BJ (cell line): ENCODE results near the gene MARCHF6. TPM values are rescaled to one million over a fixed set of nuclear protein-coding genes. Genes with fewer than 3 reads are reported as not detected.
"Not testable (repeated sequence)": the region's sequence is repeated elsewhere in the genome, so short reads cannot be mapped to it uniquely, and the experiment has no call there.

Experiments used
- CTCF ChIA-PET: fragments of 350-600 bp; formaldehyde crosslinking; extraction: SDS; loops from one replicate; lab custom pipeline; 2021; ENCODE audit warnings: antibody characterized with exemption, inconsistent platforms; lab: Yijun Ruan, JAX
- POLR2A ChIA-PET: fragments of 300-600 bp; sonication (Branson Sonifier 250); formaldehyde crosslinking; extraction: SDS; loops from one replicate; lab custom pipeline; 2021; ENCODE audit warnings: antibody characterized with exemption; lab: Charles Lee
- DNase-seq: peaks from one replicate; pipeline ENCODE4 v3.0.0-alpha.2; 2011; ENCODE audit warnings: low read depth
- H3K27me3 ChIP-seq: 2 replicates; pipeline ENCODE4 v1.6.0; 2011; ENCODE audit warnings: low read length; ENCODE audit not compliant: control insufficient read depth, insufficient read depth
- H3K36me3 ChIP-seq: 2 replicates; pipeline ENCODE4 v1.5.1; 2011; ENCODE audit warnings: low read length; ENCODE audit not compliant: control insufficient read depth, insufficient read depth
- H3K4me3 ChIP-seq: 2 replicates; pipeline ENCODE4 v1.5.1; 2011; ENCODE audit warnings: low read depth, mild to moderate bottlenecking, control low read depth, low read length
- polyA plus RNA-seq: library from polyadenylated mRNA; depleted of rRNA; stranded (reverse); fragments of >200 nt; gene quantifications from 2 replicates; pipeline ENCODE4 v1.2.3, GENCODE V29; 2011
- TF ChIP-seq, protein P1 (sequence below): IDR thresholded peaks from 2 replicates; pipeline ENCODE4 v1.5.1; 2011; ENCODE audit warnings: low read depth, mild to moderate bottlenecking, control low read depth, inconsistent platforms, low read length, moderate library complexity; ENCODE audit not compliant: insufficient read depth

MARCHF6 gene
- polyA plus RNA-seq, 1 experiment: 110 TPM

DNA sequence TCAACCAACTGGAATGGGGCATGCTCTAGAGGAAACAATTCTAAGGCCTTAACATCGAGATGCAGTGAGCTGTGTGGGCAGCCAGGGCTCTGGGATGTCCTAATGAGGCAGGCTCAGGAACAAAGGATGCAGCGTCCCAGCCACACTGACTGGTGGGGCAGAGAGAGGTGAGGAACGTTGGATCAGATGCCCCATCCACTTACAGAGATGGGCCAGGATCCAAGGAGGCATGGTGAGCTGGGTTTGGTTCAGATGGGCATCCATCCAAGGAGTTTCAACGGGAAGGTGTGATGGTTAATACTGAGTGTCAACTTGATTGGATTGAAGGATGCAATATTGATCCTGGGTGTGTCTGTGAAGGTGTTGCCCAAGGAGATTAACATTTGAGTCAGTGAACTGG, 15.5 kb upstream of the MARCHF6 start:
- Histone ChIP-seq H3K4me3 (no peak overlapping the region), H3K36me3 (no peaks in the 10 kb centered on the region), H3K27me3 (no peaks in the 10 kb centered on the region)
- ChIA-PET CTCF (no interaction called here), POLR2A (no interaction called here)
- TF ChIP-seq, protein P1, sequence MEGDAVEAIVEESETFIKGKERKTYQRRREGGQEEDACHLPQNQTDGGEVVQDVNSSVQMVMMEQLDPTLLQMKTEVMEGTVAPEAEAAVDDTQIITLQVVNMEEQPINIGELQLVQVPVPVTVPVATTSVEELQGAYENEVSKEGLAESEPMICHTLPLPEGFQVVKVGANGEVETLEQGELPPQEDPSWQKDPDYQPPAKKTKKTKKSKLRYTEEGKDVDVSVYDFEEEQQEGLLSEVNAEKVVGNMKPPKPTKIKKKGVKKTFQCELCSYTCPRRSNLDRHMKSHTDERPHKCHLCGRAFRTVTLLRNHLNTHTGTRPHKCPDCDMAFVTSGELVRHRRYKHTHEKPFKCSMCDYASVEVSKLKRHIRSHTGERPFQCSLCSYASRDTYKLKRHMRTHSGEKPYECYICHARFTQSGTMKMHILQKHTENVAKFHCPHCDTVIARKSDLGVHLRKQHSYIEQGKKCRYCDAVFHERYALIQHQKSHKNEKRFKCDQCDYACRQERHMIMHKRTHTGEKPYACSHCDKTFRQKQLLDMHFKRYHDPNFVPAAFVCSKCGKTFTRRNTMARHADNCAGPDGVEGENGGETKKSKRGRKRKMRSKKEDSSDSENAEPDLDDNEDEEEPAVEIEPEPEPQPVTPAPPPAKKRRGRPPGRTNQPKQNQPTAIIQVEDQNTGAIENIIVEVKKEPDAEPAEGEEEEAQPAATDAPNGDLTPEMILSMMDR: no peak
- no peak for DNase-seq

DNA sequence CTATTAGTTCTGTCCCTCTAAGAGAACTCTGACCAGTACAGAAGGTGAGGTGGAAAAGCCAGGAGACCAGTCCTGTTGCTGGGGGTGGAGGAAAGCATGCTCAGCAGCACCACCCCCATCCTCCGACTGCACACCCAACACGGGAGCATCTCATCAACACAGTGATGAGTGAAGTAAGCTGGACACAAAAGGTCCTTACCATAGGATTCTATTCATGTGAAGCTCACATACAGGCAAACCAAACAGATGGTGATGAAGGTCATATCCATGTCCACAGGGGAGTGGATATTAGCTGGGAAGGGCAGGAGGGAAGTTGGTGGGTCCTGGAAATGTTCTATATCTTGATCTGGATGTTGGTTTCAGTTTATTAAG, 14.8 kb upstream of the MARCHF6 start:
- CTCF ChIA-PET: interaction anchor here (0.9 kb wide), 1 partner anchor 74 kb away, joined by 4 read pairs; no protein-coding TSS in a partner anchor
- no peak overlapping the region for H3K4me3 ChIP-seq
- no peak for DNase-seq
- H3K36me3 ChIP-seq: no peaks in the 10 kb centered on the region
- POLR2A ChIA-PET: no interaction called here
- TF ChIP-seq, protein P1: no peak
- no peaks in the 10 kb centered on the region for H3K27me3 ChIP-seq

DNA sequence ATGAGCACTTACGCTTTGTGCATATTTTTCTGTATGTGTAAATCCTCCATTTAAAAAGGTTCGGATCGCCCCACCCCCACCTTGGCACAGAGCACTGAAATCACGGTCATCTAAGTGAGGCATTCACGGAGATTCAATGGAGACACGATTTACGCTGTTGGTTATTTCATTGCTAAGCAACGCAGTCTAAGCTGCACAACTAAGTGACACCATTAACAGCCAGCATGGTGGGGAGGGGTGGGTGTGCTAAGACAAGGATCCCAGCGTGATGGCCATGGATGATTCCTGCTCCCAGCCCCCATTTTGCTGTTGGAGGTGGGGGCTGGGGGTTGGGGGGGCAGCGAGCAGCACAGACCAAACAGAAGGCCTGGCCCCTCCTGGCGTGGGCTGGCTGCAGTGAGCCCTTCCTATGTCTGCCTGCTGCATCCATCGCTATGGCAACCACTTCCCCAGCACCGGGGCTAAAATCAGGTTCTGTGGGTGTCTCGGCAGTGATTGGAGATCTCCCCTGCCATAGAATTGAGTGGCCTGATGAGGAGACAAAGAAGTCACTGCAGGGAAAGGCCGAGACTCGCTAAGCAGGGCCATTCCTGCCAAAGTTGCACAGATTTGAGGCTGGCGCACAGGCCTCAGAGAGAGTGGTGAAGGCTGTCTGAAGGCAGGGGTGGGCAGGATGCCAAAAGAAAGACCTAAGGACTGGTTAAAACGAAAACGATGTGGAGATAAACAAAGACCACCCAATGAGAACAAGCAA, 14.3 kb upstream of the MARCHF6 start:
- TF ChIP-seq, protein P1: no peak
- ChIA-PET CTCF (interaction anchor here (0.9 kb wide), 1 partner anchor 75 kb away, joined by 4 read pairs; no protein-coding TSS in a partner anchor), POLR2A (no interaction called here)
- no peak for DNase-seq
- no peaks in the 10 kb centered on the region for H3K27me3 ChIP-seq
- H3K36me3 ChIP-seq: no peaks in the 10 kb centered on the region
- no peak overlapping the region for H3K4me3 ChIP-seq

DNA sequence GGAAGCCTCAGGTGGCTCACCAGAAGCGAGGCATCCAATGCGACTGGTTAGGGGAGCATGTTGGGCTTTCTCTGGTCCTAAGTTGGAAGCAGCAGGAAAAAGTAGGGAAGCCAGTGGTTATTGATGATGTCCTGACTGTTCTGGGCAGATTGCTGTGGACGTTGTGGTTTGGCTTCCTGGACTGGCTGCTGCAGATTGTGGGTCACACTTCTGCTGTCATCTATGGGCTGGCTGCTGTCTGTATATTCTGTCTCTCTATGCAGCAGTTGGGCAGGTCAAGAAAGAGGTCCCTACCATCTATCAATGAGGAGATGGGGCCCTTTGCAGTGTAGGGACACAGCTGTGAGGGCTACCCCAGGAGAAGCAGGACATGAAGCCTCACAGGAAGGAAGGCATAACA, 13.5 kb upstream of the MARCHF6 start:
- TF ChIP-seq, protein P1: no peak
- no peaks in the 10 kb centered on the region for H3K27me3 ChIP-seq
- POLR2A ChIA-PET: no interaction called here
- no peaks in the 10 kb centered on the region for H3K36me3 ChIP-seq
- CTCF ChIA-PET: no interaction called here
- no peak for DNase-seq
- no peak overlapping the region for H3K4me3 ChIP-seq

DNA sequence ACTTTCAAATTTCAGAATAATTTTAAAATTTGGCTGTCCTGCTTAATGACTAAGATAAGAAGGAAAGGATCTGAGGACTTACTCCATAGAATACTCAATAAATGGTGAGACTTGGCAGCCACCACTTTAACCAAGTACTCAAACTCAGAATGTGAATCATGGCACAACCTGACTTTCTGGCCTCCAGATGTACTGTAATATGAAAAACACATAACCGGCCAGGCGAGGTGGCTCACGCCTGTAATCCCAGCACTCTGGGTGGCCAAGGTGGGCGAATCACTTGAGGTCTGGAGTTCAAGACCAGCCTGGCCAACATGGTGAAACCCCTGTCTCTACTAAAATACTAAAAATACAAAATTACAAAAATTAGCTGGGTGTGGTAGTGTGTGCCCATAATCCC, 10.0 kb upstream of the MARCHF6 start:
- ChIA-PET POLR2A (interaction anchor here (0.6 kb wide), 1 partner anchor 79 kb away, joined by 3 read pairs; no protein-coding TSS in a partner anchor), CTCF (interaction anchor here (1.0 kb wide), 1 partner anchor 12 kb away, joined by 4 read pairs; no protein-coding TSS in a partner anchor)
- Histone ChIP-seq H3K36me3 (no peaks in the 10 kb centered on the region), H3K27me3 (no peaks in the 10 kb centered on the region), H3K4me3 (no peak overlapping the region)
- TF ChIP-seq, protein P1: no peak
- DNase-seq: no peak

DNA sequence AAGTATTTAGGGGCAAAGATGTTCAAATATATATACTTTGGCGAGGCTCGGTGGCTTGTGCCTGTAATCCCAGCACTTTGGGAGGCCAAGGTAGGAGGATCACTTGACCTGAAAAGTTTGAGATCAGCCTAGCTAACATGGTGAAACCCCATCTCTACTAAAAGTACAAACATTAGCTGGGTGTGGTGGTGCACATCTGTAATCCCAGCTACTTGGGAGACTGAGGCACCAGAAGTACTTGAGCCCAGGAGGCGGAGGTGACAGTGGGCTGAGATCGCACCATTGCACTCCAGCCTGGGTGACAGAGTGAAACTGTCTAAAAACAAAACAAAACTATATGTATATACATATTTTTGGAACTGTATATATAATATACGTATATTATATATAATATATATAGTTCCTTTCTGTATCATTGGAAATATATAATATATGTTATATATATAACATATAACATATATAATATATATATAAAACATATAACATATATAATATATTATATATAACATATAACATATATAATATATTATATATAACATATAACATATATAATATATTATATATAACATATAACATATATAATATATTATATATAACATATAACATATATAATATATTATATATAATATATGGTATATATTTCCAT, 8.9 kb upstream of the MARCHF6 start:
- H3K36me3 ChIP-seq, POLR2A ChIA-PET, H3K4me3 ChIP-seq, CTCF ChIA-PET, H3K27me3 ChIP-seq, DNase-seq: not testable (repeated sequence)
